Uterus (tissue), 4 donors: Measurements from ENCODE around the gene DCBLD2. TPM values are rescaled to one million over a fixed set of nuclear protein-coding genes. Genes with fewer than 3 reads are reported as not detected.
"Not testable (repeated sequence)": the region's sequence is repeated elsewhere in the genome, so short reads cannot be mapped to it uniquely, and the experiment has no call there.

Experiments used
- DNase-seq, 2 donors: peaks; one replicate each; pipeline ENCODE4 v3.0.0-alpha.2; 2019 to 2020
- H3K27ac ChIP-seq, 2 donors: fragments of 200-600 bp; sonication (generic); 1 replicate in 1 of 2; 2 replicates in 1 of 2; pipeline ENCODE4 v1.5.1; 2016 to 2018
- H3K27me3 ChIP-seq, 2 donors: fragments of 200-600 bp; sonication (generic); one replicate each; pipeline ENCODE4 v1.5.1; 2018 to 2019; ENCODE audit warnings: control low read depth in 1 of 2
- H3K36me3 ChIP-seq, 2 donors: fragments of 200-600 bp; sonication (generic); one replicate each; pipeline ENCODE4 v1.5.1; 2019; ENCODE audit warnings: control low read depth in 1 of 2
- H3K4me1 ChIP-seq, 2 donors: fragments of 200-600 bp; sonication (generic); one replicate each; pipeline ENCODE4 v1.5.1; 2018 to 2019; ENCODE audit warnings: control low read depth in 1 of 2
- H3K4me3 ChIP-seq, 2 donors: fragments of 200-600 bp; sonication (generic); 1 replicate in 1 of 2; 2 replicates in 1 of 2; pipeline ENCODE4 v1.5.1; 2018 to 2019; ENCODE audit warnings: mild to moderate bottlenecking in 1 of 2
- H3K9me3 ChIP-seq, 2 donors: fragments of 200-600 bp; sonication (generic); one replicate each; pipeline ENCODE4 v1.5.1; 2019; ENCODE audit warnings: control low read depth in 1 of 2
- POLR2A ChIP-seq, 2 donors: fragments of 450-650 bp; IDR thresholded peaks; one replicate each; pipeline ENCODE4 v1.6.1; 2016; ENCODE audit warnings: antibody characterized with exemption in 2 of 2, mild to moderate bottlenecking in 1 of 2, moderate library complexity in 1 of 2
- intact Hi-C: fragments of 100-400 bp; cut with DNase I; formaldehyde crosslinking; loops from one replicate; pipeline ENCODE4 v1.15.1; 2023; ENCODE audit warnings: low total_unique reads
- total RNA-seq, 4 donors: library from RNA; depleted of rRNA in 3 of 4; stranded (reverse); fragments of >200 nt in 3 of 4; gene quantifications; one replicate each; pipeline versions ENCODE4 v1.1.0 to v1.2.4, GENCODE V29; 2014 to 2023
- TF ChIP-seq, protein P1 (sequence below), 4 experiments: fragments of 200-600 bp in 2 of 4; fragments of 450-650 bp in 2 of 4; sonication (generic) in 2 of 4; IDR thresholded peaks; one replicate each; pipeline ENCODE4 v1.5.1; 2016 to 2019; ENCODE audit warnings: antibody characterized with exemption in 4 of 4, mild to moderate bottlenecking in 2 of 4, moderate library complexity in 1 of 4
- donor health status: DM: yes; HTN: yes; CAD: no.

Gene DCBLD2
- total RNA-seq, 4 donors from 2014 or later: 27.4 to 60.1 (median 40.9) TPM

DNA sequence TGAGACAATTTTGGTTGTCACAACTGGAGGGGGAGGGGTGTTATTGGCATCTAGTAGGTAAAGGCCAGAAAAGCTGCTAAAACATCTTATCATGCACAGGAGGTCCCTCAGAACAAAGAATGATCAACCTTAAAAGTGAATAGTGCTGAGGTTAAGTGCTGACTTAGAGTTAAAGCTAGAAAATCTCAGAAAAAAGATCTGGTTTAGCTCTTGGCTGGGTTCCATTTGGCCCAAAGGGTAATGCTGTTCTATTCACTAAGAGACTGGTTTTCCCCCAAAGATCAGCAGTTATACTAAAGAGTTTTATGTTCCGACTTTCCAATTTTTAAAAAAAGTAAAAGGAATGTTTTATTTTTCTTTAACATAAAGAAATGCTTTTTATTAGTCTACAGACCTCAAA lies 15.6 kb downstream of the DCBLD2 start:
- peaks cover 0 to 19% of the 10 kb centered on the region in 2 donors for H3K4me1 ChIP-seq
- no peaks in the 10 kb centered on the region for H3K27me3 ChIP-seq
- no peak for DNase-seq
- H3K27ac ChIP-seq: peak overlapping the region in 1 of 2 donors; percentile 22
- no peak overlapping the region for H3K4me3 ChIP-seq
- H3K36me3 ChIP-seq: no peaks in the 10 kb centered on the region
- TF ChIP-seq, protein P1, sequence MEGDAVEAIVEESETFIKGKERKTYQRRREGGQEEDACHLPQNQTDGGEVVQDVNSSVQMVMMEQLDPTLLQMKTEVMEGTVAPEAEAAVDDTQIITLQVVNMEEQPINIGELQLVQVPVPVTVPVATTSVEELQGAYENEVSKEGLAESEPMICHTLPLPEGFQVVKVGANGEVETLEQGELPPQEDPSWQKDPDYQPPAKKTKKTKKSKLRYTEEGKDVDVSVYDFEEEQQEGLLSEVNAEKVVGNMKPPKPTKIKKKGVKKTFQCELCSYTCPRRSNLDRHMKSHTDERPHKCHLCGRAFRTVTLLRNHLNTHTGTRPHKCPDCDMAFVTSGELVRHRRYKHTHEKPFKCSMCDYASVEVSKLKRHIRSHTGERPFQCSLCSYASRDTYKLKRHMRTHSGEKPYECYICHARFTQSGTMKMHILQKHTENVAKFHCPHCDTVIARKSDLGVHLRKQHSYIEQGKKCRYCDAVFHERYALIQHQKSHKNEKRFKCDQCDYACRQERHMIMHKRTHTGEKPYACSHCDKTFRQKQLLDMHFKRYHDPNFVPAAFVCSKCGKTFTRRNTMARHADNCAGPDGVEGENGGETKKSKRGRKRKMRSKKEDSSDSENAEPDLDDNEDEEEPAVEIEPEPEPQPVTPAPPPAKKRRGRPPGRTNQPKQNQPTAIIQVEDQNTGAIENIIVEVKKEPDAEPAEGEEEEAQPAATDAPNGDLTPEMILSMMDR (IDR thresholded peaks at IDR 0.05): no peak
- no peaks in the 10 kb centered on the region for H3K9me3 ChIP-seq
- intact Hi-C loops: no loop called here

DNA sequence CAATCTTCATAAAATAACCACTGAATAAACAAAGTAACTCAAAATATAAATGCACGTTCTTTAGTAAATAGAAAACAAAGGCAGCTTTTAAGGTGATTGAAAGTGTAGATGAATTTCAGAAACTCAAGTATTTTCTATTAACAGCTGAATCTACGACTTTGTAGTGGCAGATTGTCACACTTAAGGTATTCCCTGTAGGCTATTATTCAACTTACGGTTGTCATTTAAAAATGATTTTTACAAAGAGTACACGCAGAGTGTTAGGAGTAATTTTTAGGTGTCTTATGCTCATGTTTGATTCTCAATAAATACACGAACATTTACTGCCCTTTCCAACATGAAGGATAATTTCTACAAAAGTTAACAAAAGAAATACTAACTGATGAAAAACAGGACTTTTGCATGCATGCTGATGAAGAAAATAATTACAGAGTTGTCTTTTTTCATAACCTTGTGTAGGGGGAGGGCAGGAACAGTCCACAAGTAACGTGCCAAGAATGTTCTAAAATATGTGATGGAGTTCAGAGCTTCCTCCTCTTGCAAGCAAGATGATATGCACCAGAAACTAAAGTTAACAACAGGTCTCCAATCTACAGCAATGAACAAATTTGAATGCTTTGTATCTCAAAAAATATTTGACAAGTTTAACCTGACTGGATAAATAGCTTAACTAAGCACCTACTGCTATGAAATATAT lies 16.7 kb downstream of the DCBLD2 start:
- no peak for DNase-seq
- Histone ChIP-seq H3K27me3 (no peaks in the 10 kb centered on the region), H3K36me3 (no peaks in the 10 kb centered on the region), H3K4me3 (no peak overlapping the region), H3K4me1 (peaks cover 0 to 19% of the 10 kb centered on the region in 2 donors), H3K27ac (peak overlapping the region in 1 of 2 donors; percentile 44), H3K9me3 (no peaks in the 10 kb centered on the region)
- TF ChIP-seq, protein P1 (IDR thresholded peaks at IDR 0.05): no peak
- TF ChIP-seq POLR2A (IDR thresholded peaks at IDR 0.05): no peak
- intact Hi-C loops: no loop called here

DNA sequence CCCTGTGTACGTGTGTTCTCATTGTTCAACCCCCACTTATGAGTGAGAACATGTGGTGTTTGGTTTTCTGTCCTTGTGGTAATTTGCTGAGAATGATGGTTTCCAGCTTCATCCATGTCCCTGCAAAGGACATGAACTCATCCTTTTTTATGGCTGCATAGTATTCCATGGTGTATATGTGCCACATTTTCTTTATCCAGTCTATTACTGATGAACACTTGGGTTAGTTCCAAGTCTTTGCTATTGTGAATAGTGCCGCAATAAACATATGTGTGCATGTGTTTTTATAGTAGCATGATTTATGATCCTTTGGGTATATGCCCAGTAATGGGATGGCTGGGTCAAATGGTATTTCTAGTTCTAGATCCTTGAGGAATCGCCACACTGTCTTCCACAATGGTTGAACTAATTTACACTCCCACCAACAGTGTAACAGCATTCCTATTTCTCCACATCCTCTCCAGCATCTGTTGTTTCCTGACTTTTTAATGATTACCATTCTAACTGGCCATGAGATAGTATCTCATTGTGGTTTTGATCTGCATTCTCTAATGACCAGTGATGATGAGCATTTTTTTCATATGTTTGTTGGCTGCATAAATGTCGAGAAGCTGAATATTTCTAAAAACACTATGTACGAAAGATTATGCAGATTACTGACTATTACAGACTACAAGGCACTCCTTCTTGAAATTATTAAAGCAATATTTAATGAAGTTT lies 18.7 kb downstream of the DCBLD2 start:
- H3K36me3 ChIP-seq, H3K4me3 ChIP-seq, intact Hi-C loops, H3K27ac ChIP-seq, H3K27me3 ChIP-seq, DNase-seq, H3K9me3 ChIP-seq: not testable (repeated sequence)
- peaks cover 0 to 19% of the 10 kb centered on the region in 2 donors for H3K4me1 ChIP-seq

DNA sequence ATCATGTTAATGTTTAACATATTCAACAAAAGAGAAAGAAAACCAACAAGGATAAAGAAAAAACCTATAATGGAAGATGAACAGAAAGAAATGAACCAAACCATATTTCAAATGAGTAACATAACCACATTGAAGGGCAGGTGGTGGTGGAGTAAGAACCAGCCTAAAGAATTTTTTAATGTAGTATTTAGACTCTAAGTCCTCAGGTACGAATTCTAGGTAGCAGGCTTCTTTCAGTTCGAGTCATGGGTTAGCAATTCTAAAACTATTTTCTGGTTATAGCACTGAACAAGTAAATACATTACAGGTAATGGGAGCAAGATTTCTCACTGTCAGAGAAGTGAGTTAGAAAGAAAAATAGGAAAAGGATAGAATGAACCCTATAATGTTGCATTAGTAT lies 24.4 kb downstream of the DCBLD2 start:
- Histone ChIP-seq H3K4me3 (no peak overlapping the region), H3K4me1 (no peaks in the 10 kb centered on the region), H3K36me3 (no peaks in the 10 kb centered on the region), H3K9me3 (no peaks in the 10 kb centered on the region), H3K27ac (no peak overlapping the region), H3K27me3 (no peaks in the 10 kb centered on the region)
- intact Hi-C loops: no loop called here
- TF ChIP-seq POLR2A (IDR thresholded peaks at IDR 0.05): no peak
- TF ChIP-seq, protein P1 (IDR thresholded peaks at IDR 0.05): no peak
- DNase-seq: no peak

DNA sequence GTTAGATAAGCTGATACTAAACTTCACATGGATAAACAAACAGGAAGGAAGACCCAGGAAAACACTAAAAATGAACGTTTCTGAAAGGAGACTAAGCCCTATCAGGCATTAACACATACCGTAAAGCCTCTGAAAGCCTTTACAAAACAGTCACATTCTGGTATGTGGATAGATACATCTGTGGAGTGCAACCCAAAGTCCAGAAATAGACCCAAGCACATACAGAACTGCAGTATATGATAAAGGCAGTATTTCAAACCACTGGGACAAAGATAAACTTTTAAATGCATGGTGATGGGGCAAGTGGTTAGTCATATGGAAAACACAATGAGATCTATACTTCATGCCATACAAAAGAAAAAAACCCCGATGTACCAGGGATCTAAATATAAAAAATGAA lies 26.0 kb downstream of the DCBLD2 start:
- Histone ChIP-seq H3K27me3 (no peaks in the 10 kb centered on the region), H3K9me3 (no peaks in the 10 kb centered on the region), H3K4me1 (no peaks in the 10 kb centered on the region), H3K36me3 (no peaks in the 10 kb centered on the region), H3K4me3 (no peak overlapping the region), H3K27ac (no peak overlapping the region)
- intact Hi-C loops: no loop called here
- DNase-seq: no peak
- TF ChIP-seq, protein P1 (IDR thresholded peaks at IDR 0.05): no peak
- TF ChIP-seq POLR2A (IDR thresholded peaks at IDR 0.05): no peak
